GM19324 (cell line): ENCODE results near the gene CHD9.
"Not testable (repeated sequence)": the region's sequence is repeated elsewhere in the genome, so short reads cannot be mapped to it uniquely, and the experiment has no call there.

Experiments used
- ATAC-seq: cut with Tn5 transposase; IDR thresholded peaks from one replicate; pipeline ENCODE4 v1.9.1; 2021; ENCODE audit warnings: mild to moderate bottlenecking, moderate library complexity; ENCODE audit not compliant: unreplicated experiment, low FRiP score

CHD9 gene

GRCh38 chr16:53045341-53046220, 9.2 kb upstream of the CHD9 start:
- no peak for ATAC-seq

DNA sequence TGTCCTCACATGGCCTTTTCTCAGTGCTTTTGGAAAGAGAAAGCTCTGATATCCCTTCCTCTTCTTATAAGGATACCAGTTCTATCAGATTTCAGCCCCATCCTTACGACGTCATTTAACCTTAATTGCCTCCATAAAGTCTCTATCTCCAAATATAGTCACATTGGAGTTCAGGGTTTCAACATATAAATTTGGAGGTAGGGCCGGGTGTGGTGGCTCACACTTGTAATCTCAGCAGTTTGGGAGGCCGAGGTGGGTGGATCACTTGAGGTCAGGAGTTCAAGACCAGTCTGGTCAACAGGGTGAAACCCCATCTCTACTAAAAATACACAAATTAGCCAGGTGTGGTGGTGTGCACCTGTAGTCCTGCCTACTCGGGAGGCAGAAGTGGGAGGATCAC, 7.3 kb upstream of the CHD9 start:
- not testable (repeated sequence) for ATAC-seq

- no peak for ATAC-seq
These were observed 6.5 kb upstream of the CHD9 start for GRCh38 chr16:53048139-53048915.

GRCh38 chr16:53051255-53051654, 3.5 kb upstream of the CHD9 start:
- ATAC-seq: not testable (repeated sequence)

GRCh38 chr16:53052519-53053501, 2.0 kb upstream of the CHD9 start, which contains the start of gene CHD9NB:
TSS of gene CHD9NB (minus strand) at chr16:53052897. CDS start at chr16:53044158, 8,739 bp downstream.
- no peak for ATAC-seq

GRCh38 chr16:53053967-53054669, 673 bp upstream of the CHD9 start:
- ATAC-seq: no peak

DNA sequence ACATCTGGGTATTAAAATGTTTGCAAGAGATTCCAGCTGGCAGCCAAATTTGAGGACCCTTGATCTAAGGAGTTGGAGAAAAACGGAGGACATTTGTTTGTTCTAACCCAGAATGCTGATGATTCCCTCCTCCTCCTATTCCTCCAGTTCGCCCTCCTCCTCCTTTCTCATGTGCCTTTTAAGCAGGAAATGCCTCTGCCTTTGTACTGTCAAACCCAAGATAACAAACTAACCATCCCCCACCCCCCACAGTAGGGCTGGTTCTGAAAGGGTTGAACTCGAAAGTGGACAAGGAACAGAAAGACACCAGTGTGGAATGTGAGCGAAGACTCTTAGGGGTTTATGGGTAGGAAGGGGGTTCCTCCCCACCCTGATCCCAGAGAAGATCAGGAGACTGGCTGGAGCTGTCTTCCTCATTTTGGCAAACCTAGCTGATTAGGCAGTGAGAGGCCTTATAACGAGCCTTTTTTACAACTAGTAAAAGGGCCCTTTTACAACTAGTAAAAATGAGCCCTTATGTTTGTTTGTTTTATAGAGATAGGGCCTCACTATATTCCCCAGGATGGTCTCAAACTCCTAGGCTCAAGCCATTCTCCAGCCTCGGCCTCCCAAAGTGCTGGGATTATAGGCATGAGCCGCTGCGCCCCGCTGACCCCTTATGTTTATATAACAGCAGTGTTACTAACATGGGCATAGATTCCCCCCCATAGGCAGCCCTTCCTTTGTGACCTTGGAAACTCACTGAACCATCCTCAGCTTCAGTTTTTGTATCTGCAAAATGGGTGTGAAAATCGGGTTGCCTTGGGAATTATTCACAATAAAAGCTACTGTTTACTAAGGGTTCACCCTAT, 975 bp downstream of the CHD9 start:
- ATAC-seq: no peak

DNA sequence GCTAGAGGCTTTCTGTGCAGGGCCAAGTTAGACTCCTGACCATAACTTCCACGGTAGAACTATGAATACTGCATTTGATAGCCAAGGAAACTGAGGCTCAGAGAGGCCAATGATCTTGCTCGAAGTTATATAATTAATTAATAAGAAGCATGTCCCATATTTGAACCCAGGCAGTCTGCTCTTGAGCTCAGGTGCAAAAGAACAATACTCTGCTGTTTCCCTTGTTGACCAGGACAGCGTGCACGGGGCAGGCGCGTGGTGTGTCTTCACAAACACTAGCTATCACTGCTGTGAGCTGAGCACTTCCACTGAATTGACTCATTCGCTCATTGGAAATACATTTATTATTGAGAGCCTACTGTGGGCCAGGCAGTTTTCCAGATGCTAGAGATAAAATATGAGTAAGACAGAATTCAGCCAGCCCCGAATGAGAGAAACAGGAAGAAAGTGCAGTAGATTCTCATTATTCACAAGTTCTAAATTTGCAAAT, 1.6 kb downstream of the CHD9 start:
- ATAC-seq: no peak

DNA sequence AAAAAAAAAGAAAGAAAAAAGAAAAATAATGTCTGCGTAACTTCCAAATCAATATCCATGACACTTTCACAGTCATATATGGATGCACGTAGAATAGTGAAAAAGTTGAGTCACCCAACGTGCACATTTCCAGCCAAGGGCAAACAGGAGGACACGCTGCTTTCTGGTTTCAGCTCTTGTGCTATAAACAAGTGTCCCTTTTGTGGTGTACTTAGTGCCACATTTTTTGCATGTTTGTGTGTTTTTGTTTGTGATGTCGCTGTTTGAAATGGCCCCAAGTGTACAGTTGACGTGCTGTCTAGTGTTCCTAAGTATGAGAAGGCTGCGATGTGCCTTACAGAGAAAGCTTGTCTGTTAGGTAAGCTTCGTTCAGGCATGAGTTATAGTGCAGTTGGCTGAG, 2.9 kb downstream of the CHD9 start:
- no peak for ATAC-seq

DNA sequence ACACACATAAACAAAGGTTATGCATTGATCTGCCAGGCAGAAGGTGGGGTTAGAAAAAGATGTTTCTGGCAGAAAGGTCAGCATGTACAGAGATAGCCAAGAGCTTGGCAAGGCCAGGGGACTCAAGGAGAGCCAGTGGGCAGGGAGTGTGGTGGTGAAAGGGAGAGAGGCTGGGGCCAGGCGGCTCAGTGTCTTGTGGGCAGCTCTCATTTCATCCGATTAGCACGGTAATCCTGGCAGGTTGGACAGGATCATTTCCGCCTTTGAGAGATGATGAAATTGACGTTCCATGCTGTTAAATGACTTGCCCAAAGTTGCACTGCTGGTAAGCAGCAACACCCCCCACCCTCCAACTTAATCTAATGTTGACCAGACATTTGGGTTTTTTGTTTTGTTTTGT, 3.6 kb downstream of the CHD9 start:
- ATAC-seq: no peak

DNA sequence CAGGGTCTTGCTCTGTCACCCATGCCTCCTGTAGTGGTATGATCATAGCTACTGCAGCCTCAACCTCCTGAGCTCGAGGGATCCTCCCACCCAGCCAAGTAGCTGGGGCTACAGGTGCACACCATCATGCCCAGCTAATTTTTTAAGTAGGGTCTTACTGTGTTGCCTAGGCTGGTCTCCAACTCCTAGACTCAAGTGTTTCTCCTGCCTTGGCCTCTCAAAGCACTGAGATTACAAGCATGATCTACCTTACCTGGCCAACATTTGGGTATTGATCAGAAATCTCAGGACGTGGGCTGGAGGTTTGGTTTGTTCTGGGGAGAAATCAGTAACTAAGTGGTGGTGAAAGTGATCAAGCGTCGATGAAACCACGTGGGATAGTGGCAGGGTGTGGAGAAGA, 4.1 kb downstream of the CHD9 start:
- no peak for ATAC-seq

DNA sequence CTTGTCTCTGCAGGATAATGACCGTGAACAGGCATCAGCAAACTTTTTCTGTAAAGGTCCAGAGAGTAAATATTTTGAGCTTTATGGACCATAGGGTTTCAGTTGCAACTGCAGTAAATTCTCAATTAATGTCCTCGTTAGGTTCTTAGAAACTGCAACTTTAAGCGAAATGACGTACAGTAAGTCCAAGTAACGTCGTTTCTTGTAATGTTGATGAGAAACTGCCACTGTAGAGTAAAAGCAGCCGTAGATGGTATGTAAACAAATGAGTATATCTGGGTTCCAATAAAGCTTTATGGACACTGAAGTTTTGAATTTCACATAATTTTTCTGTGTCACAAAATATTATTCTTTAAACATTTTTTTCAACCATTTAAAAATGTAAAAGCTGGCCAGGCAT, 4.9 kb downstream of the CHD9 start:
- no peak for ATAC-seq

DNA sequence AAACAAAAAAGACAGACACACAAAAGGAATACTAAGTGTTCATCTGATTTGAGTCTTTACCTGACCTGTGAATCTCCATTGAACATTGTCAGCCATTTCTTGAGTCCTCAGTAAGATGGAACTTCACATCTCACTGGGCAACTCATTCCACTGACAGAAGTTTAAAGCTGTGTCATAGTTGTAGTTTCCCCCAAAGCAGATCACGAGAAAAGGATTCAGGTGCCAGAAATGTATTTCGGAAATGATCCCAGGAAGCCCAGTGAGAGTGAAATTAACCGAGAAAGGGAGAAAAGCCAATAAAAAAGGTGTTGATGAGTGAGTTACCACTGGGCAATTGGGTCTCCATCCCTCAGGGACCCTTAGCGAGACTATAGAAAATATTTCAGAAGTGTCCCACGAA, 6.5 kb downstream of the CHD9 start:
- ATAC-seq: peak; percentile 3

- ATAC-seq: peak; percentile 90
These were observed 6.9 kb downstream of the CHD9 start for GRCh38 chr16:53061701-53062159.

- no peak for ATAC-seq
These were observed 9.3 kb downstream of the CHD9 start for GRCh38 chr16:53064081-53064578.

GRCh38 chr16:53065461-53066061, 10.8 kb downstream of the CHD9 start:
- no peak for ATAC-seq

- no peak for ATAC-seq
These were observed 12.9 kb downstream of the CHD9 start for GRCh38 chr16:53067675-53068074.

GRCh38 chr16:53068423-53068833, 13.6 kb downstream of the CHD9 start:
- ATAC-seq: peak; percentile 71
